K562 (cell line): ENCODE data around the gene PTH2. TPM values are rescaled to one million over a fixed set of nuclear protein-coding genes. Genes with fewer than 3 reads are reported as not detected.

ENCODE experiments used
- ARHGAP35 ChIP-seq: fragments of 450-650 bp; IDR thresholded peaks from 2 replicates; pipeline ENCODE4 v1.6.1; 2018; ENCODE audit not compliant: partially characterized antibody
- ARID4B ChIP-seq: sonication (generic); formaldehyde crosslinking; IDR thresholded peaks from 2 replicates; pipeline ENCODE4 v1.8.0; 2022; ENCODE audit warnings: mild to moderate bottlenecking, missing genetic modification reagents
- DPF2 ChIP-seq: fragments of 450-650 bp; IDR thresholded peaks from 2 replicates; pipeline ENCODE4 v1.6.1; 2016
- FOXK2 ChIP-seq, 2 experiments: fragments of 450-650 bp; IDR thresholded peaks in 1 of 2; conservative IDR thresholded peaks in 1 of 2; 2 replicates each; pipeline ENCODE4 v1.6.1; 2016; ENCODE audit warnings: low read depth in 2 of 2, mild to moderate bottlenecking in 1 of 2
- HDGF ChIP-seq: fragments of 450-650 bp; IDR thresholded peaks from 2 replicates; pipeline ENCODE4 v1.6.1; 2016
- MEF2A ChIP-seq: IDR thresholded peaks from 2 replicates; pipeline ENCODE4 v1.6.1; 2011; ENCODE audit warnings: low read depth, mild to moderate bottlenecking, low read length, moderate library complexity; ENCODE audit not compliant: control insufficient read depth
- MTA2 ChIP-seq: fragments of 450-650 bp; IDR thresholded peaks from 2 replicates; pipeline ENCODE4 v1.6.1; 2016; ENCODE audit warnings: low read depth
- NBN ChIP-seq: fragments of 450-650 bp; IDR thresholded peaks from 2 replicates; pipeline ENCODE4 v1.6.1; 2016; ENCODE audit warnings: low read depth, mild to moderate bottlenecking
- NCOA2 ChIP-seq, 2 experiments: fragments of 450-650 bp; IDR thresholded peaks; 2 replicates each; pipeline ENCODE4 v1.6.1; 2018; ENCODE audit warnings: mild to moderate bottlenecking in 2 of 2, moderate library complexity in 1 of 2; ENCODE audit not compliant: partially characterized antibody in 2 of 2
- NFE2 ChIP-seq: IDR thresholded peaks from 2 replicates; pipeline ENCODE4 v1.6.1; 2014; ENCODE audit warnings: antibody characterized with exemption, low read depth
- NKRF ChIP-seq: fragments of 450-650 bp; IDR thresholded peaks from 2 replicates; pipeline ENCODE4 v1.6.1; 2016; ENCODE audit warnings: borderline replicate concordance
- PHF20 ChIP-seq: fragments of 450-650 bp; IDR thresholded peaks from 2 replicates; pipeline ENCODE4 v1.6.1; 2018; ENCODE audit not compliant: partially characterized antibody
- SUPT5H ChIP-seq: fragments of 450-650 bp; IDR thresholded peaks from 2 replicates; pipeline ENCODE4 v1.6.1; 2016
- TRIM24 ChIP-seq, 2 experiments: fragments of 450-650 bp; IDR thresholded peaks; 2 replicates each; pipeline ENCODE4 v1.6.1; 2016
- TRIM25 ChIP-seq: fragments of 450-650 bp; IDR thresholded peaks from 2 replicates; pipeline ENCODE4 v1.7.0; 2016; ENCODE audit warnings: borderline replicate concordance
- ZNF655 ChIP-seq: fragments of 250-450 bp; sonication (Bioruptor Pico); IDR thresholded peaks from 2 replicates; pipeline ENCODE4 v1.5.0; 2021
- polyA plus RNA-seq, 8 experiments: library from polyadenylated mRNA; depleted of rRNA in 4 of 8; stranded (reverse) in 5 of 8; unstranded in 3 of 8; fragments of >200 nt; fragmentation: Nextera tagmentation in 2 of 8; fragmentation: Illumina TruSeq in 1 of 8; extraction: Ambion mirVana in 2 of 8; extraction: Trizol in 1 of 8; gene quantifications; 2 replicates each; pipeline versions ENCODE4 v1.2.1 to v1.2.3, GENCODE V29; 2011 to 2014; ENCODE audit warnings: inconsistent platforms in 1 of 8, missing spikeins in 1 of 8
- total RNA-seq, 7 experiments: library from RNA; depleted of rRNA in 6 of 7; stranded (reverse); fragments of >200 nt in 6 of 7; fragmentation: Illumina TruSeq in 2 of 7; extraction: Trizol in 2 of 7; gene quantifications; 2 replicates each; pipeline versions ENCODE4 v1.2.1 to v1.2.3, GENCODE V29; 2011 to 2021; ENCODE audit warnings: low replicate concordance in 1 of 7

Gene PTH2
- total and polyA plus RNA-seq, 9 of the 15 experiments (the other 6 are each of a cell fraction or from before 2014, with no cell fraction given) = 1.3 TPM; not detected in 8

- TF ChIP-seq NKRF (0 out of 2 replicates have a peak, but pooled peaks have one; percentile 31), FOXK2 (conservative IDR thresholded peaks at IDR 0.05 in 1 of 2, IDR thresholded peaks at IDR 0.05 in 1 of 2; ENCODE audit: low read depth in 2 of 2) (peak in 1 of 2 experiments; percentile 56; a peak in 1 of 4 replicates), ARID4B (CRISPR knock-in tag) (no peak), DPF2 (peak; percentile 69), SUPT5H (peak; percentile 30; the same call in 1 of the 2 replicates), NFE2 (no peak), NBN (0 out of 2 replicates have a peak, but pooled peaks have one; percentile 69), TRIM24 (IDR thresholded peaks at IDR 0.05) (0 out of 4 replicates have a peak, but pooled peaks of 1 of the 2 experiments have one; percentile 13), HDGF (0 out of 2 replicates have a peak, but pooled peaks have one; percentile 51), NCOA2 (IDR thresholded peaks at IDR 0.05; ENCODE audit: partially characterized antibody in 2 of 2) (no peak), MEF2A (peak; percentile 89), MTA2 (peak; percentile 35; the same call in 1 of the 2 replicates), TRIM25 (0 out of 2 replicates have a peak, but pooled peaks have one; percentile 32), ARHGAP35 (peak; percentile 29), PHF20 (peak; percentile 47), ZNF655 (no peak)
These were observed at the start of gene PTH2 (continued) for GRCh38 chr19:49423071-49423984.
